HG03066 (cell line): Measurements from ENCODE around the gene RNASE13.

Experiments used
- ATAC-seq: cut with Tn5 transposase; IDR thresholded peaks from one replicate; pipeline ENCODE4 v1.9.1; 2021; ENCODE audit warnings: low read depth; ENCODE audit not compliant: unreplicated experiment

RNASE13 gene

DNA sequence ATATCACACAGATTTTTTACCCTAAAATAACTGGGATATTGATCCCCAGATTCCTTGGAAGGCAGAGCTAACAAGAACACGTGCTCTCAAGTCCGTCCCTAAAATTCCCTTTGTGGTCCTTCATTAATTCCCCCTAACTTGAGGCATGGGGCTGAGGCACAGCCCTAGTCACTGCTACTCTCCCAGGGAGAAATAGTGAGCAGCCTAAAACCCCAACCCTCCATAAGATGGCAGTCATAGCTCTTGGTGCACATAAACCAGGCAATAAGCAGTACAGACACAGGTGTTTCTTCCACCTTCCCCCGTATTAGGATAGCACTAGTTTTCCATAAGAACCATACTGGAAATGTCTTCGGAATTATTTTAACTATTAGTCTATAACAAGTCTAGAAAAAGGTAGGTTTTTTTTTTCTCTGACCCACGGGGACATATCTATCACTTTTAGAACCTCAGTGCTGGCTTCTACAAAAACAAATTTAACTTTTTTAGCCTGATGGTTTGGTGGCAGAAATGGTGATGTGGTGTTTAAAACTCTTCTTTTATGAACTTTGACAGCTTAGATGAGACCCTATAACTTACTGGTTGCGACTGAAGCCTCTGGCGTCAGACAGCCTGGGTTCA, 32.4 kb upstream of the RNASE13 start:
- ATAC-seq: no peak

DNA sequence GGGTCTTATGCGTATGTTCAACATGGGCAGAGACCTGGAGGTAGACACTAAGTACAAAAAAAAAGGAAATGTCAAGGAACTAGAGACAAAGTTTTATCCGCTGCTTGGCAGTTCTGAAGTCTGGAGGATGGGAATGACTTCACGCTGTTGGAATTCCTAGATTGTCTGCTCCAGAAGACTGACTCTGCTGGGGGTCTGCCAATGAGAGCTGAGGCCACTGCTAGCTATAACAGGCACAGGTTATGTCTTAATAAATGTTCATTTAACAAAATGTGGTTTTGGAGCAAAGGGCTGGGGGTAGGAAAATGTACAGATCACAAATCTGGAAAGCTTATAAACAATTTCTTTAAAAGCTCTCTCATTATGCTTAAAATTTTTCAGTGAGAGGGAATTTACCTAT, 28.9 kb upstream of the RNASE13 start:
- ATAC-seq: no peak

DNA sequence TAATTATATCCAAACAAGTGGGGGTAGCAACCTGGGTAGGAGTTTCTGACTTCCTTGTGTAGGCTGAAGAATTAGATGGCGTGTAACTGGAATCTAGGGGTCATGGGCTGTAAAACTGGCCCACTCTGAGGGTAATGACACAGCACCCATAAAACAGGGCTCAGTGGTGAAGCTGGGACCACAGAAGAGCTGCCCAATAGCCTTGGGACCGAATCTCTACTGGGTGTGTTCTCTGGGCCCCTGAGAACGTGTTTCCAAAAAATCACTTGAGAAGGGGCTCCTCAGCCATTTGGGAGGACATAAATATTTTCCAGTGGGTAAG, 26.7 kb upstream of the RNASE13 start:
- ATAC-seq: no peak

DNA sequence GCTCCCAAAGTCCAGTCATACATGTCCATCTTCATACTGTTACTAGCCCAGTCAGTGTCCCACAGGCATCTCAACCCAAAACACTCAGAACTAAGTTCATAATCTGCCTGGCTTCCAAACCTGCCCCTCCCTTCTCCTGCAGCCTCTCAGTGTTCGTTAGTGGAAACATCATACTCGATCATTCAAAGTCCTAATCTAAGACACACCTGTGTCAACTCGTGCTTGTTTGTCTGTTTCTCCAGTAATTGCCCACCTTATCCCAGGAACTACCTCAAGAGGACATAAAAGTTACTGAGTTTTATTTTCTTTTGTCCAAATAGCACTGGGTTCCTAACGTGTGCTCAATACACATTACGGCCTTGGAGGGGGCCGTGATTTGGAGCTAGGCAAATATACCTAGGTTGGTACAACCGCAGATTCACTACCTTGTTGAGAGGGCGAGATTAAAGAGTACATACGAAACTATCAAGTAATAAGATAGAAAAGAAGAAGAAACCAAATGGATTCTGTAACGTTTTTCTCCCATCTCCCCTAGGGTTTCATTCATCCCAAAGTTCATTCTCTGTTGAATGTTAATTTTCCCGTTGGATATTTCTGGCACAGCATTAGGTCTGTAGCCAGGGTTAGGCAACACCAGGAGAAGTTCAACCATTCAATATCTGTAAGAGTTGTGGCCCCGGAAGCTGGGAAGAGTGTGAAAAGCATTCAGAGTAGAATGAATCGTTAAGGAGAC, 26.2 kb upstream of the RNASE13 start:
- no peak for ATAC-seq

DNA sequence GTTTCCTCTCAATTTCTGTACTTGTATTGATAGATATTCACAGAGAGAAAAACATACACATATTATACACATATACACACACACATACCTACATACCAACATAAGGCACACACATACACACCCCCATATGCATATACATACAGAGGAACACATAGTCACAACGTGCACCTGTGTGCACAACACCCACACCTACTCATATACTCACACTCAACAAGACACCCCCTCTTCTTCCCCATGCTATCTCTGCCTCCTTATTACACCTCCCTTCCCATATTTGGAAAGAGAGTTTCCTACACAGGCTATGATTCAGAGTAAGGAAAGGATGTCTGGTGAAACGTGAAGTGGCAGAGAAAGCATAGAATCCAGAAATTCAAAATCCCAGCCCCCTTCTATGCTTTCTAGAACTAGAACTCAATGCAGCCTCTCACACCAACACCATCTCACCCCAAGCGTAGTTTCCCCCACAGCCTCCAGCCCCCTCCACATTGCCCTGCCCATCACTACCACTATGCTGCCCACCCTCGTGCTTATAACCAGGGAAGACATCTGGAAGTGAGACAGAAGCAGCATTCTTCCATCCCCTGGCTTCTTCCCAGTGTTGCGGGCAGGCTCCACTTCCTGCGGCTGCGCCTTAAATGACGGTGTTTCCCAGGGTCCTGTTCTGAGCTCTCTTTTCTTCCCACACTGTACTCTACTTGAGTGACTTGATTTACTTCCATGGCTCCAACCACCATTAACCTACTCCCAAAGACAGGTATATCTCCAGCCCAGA, 25.4 kb upstream of the RNASE13 start:
- ATAC-seq: no peak

DNA sequence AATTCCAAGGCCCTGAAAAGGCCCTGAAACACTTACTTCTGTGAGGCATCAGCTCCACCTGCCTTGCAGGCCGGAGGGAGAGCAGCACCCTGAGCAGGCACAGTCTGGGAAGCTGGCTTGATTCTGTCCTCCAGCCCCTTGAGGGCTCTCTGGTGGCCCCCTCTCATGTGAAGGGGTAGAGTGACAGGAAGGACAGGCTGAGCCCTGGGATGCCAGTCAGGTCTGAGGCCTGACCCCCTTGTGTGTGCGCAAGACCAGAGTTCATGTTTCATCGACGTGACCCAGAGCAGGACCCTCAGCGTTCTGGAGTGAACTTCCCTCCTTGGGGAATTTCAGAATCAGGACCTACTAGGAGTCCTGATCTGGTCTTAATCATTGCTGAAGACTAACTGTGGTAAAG, 24.3 kb upstream of the RNASE13 start:
- no peak for ATAC-seq

DNA sequence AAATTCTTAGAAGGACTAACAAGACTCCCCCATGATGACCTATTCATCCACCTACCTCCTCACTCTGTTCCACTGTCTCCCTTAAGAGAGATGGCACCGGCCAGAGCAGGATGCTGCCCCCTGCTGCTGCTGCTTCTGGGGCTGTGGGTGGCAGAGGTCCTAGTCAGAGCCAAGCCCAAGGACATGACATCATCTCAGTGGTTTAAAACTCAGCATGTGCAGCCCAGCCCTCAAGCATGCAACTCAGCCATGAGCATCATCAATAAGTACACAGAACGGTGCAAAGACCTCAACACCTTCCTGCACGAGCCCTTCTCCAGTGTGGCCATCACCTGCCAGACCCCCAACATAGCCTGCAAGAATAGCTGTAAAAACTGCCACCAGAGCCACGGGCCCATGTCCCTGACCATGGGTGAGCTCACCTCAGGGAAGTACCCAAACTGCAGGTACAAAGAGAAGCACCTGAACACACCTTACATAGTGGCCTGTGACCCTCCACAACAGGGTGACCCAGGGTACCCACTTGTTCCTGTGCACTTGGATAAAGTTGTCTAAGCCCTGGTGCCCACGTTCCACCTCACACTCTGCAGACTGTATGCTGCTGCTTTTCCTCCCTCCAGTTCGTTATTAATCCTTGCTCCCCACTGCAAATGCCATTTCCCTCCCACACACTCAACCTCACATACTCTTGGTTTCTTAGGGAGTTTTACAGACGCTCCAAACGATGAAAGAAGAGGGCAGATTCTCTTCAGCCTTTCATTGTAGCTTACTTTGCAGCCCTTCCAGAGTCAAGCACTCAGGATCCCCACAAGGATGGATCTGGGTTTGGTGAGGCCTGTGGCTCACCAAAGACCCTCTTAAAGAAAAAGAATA, 23.4 kb upstream of the RNASE13 start, which contains the start of gene RNASE8:
TSS of gene RNASE8 (plus strand) at position 20 of the 873 bp plus-strand sequence. CDS start at position 91, 71 bp downstream.
- ATAC-seq: no peak

DNA sequence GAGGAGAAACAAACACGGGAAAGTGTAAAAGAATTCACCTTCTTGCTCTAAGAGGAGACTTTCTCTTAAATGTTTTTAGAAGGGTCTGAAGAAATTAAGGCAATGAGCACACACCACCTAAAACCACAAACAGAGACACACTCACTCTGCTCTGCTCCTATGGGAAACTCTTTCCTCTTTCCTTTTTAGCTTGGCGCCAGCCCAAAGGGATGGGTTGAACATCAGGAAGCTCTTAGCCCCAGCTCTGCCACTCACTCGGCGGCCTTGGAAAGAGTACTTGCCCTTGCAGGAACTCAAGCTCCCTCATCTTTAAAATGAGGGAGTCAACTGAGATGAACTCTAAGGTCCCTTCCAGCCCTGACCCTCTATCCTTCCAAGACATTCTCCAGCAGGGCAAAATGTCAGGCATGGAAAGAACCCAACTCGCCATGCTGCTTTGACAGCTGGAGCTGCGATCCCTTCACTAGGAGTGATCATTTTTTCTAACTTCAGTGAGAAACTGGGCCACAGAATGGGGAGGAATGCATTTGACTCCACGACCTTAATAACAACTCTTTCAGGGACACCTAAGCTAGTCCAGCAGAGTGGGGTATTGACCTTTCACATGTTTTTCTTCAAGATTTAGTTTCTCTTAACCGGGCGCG, 22.0 kb upstream of the RNASE13 start:
- no peak for ATAC-seq

DNA sequence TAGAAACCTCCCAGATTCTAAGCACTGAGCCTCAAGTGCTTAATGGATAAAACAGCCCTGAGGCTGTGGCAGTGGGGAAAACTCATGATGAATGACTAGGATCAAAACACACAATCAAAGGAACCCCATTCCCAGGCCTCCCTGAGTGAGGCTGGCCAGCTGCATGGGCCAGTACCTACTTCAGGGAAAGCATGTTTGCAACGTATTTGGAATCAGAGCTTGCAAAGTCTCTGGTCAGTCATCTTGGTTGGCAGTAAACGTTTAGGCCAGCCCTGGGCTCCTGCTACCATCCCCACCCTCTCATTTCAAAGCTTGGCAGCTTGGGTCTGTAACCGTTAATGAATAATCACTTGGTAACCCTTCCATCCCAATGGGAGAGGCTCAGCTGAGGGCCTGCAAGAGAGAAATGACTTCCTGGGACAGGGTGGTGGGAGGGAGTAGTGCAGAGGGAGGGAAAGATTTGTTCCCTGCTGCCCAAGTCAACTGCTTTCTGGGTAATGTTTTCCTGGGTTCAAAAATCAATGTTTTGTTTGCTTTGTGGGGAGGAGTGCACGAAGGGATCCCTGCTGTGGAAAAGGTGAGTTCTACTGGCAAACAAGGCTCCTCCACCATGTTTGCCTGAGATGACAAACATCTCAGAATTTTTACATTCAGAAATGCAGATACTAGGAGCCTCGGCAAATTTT, 21.0 kb upstream of the RNASE13 start:
- no peak for ATAC-seq

DNA sequence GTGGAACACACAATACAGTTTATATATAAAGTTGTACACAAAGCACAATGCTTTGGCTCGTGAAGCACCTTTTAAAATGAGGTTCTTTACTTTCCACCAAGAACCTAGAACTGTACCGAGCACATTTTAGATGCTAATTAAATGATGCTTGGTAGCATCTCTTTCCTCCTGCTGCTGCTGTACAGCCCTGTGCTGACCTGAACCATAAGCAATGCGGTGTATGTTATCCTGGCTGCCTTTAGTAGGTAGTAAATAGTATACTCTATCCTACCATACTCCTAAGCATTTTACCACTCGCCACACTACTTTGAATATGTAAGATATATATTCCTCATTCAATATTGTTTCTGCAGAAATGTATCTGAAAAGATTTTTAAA, 20.1 kb upstream of the RNASE13 start:
- ATAC-seq: no peak

DNA sequence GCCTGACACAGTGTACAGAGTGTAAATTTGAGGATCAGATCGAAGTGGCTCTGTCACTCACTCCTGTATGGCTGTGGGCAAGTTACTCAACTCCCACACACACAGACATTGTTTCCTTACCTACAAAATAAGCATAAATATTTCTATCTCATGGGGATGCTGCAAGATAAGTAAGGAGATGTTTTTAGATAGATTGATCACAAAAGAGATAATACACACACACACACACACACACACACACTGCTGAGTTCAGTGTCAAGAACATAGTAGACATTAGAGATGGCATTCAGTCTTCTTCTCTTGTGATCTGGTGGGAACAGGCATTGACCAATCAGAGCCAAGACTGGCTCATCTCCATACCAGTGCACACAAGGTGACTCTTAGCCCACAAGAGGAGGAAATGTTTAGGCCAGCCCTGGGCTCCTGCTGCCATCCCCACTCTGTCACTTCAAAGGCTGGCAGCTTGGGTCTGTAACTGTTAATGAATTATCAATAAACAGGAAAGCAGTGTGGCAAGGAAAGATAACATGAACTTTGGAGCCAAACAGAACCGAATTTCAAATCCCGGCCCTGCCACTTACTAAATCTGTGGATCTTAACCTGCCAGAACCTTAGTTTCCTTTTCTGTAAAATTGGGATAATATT, 19.6 kb upstream of the RNASE13 start:
- no peak for ATAC-seq

DNA sequence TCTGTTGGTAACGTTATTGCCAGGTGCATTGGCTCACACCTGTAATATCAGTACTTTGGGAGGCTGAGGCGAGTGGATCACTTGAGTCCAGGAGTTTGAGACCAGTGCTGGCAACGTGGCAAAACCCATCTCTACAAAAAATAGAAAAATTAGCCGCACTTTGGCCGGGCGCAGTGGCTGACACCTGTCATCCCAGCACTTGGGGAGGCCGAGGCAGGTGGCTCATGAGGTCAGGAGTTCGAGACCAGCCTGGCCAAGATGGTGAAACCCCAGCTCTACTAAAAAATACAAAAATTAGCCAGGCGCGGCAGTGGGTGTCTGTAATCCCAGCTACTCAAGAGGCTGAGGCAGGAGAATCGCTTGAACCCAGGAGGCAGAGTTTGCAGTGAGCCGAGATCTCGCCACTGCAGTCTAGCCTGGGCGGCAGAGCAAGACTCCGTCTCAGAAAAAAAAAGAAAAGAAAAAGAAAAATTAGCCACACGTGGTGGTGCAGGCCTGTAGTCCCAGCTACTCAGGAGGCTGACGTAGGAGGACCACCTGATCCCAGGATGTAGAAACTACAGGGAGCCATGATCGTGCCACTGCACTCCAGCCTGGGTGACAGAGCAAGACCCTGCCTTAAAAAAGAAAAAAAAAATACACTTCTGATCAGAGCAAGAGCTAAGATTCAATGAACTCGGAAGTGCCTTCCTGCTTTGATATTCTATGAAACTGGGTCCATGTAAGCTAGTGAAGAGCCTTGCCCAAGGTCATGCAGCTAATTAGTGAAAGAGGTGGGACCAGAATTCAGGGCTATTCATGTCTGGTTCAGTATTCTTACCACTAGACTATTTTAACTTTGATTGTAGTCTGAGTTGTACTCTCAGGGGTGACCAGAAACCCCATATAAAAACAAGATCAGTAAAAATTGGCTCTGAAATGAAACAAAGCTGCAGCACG, 18.8 kb upstream of the RNASE13 start:
- ATAC-seq: no peak

DNA sequence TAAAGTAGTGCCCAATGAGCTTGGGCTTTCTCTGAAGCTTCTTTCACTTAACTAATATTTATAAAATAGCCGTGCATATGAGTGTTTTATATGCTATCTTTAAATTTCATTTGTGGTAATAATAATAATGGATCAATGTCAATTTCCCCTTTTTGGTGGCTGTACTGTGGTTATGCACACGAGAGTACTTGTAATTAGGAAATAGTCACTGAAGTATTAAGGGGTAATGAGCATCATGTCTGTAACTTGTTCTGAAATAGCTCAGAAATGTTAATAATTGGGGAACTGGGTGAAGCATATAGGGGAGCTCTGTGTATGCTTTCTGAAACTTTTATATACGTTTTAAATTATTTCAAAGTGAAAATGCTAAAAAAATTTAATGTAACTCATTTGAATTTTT, 16.0 kb upstream of the RNASE13 start:
- ATAC-seq: no peak

DNA sequence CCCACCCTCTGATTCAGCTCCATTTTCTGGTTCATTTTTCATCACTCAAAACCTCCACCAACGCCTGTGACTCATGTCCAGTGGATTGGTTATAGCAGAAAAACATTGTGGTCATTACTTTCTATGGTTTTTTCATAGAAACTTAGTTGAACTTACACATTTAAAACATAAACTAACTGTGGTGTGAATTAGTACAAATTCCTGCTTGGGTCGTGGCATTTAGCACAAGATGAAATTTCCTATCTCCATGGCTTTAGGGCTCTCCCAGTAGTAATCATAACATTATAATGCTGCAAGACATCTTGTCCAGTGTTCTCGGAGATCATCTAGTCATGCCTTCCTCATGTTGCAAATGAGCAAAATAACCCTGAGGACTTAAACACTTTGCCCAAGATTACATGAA, 14.7 kb upstream of the RNASE13 start:
- no peak for ATAC-seq

DNA sequence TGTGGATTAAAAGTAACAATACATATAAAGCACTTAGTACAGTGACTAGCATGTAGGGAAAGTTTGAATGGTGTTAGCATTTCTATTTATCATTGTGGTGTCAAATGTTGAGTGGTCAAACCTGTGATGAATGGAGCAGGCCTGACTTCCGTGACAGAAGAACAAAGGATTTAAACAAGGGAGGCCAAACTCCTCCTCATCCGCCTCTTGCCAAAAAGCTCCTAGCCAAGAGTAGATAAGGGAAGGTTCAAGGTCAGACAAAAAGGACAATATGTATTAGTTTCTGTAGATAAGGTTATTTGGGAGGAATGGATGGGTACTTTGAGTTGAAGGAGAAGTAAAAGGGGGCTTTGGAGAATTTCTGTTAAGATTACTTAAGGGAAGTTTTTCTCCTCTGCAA, 14.0 kb upstream of the RNASE13 start:
- ATAC-seq: no peak

DNA sequence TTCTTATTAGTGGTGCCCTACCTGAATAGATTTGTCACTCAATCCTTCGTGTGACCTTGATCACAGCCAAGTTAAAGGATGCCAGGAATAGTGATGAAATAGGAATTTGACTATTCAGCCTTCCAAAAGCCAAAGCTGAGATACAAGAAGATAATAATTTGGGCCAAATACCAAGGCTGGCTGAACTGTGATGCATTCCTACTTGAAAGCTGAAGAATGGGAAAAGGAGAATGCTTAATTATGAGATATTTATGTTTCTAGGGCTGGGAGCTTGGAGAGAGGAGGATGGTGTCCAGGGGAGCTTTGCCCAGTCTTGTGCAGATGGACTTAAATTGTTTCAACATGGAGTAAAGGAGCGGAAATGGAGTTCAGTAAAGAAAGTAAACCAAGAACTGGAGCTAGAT, 12.8 kb upstream of the RNASE13 start:
- ATAC-seq: no peak

DNA sequence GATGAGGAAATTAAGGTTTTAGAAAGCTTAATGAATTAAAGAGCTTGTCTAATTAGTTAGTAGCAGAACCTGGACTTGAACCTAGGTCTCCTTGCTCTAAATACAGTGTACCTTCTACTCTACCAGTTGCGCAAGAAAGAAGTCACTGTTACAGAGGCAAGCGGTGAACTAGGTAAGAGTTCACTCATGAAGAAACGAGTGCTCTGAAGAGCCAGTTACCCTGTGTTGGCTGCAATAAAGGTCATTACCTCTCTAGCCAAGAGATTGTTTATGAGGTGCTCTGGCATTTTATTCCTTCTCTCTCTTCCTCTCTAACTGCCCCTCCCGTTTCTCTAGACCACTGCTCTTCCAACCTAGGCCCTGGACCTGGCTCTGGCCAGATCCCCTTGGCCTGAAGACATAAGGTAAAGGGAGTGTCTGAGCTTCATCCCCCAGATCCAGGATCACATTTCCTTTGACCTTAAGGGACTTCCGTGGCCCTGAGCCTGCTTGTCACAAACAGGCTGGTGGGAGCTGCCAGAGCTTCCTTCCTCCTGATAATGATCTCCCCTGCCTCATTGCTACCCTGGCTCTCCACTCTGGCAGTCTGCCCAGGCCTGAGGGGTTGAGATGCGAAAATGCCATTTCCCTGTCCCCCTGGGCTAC, 9.5 kb upstream of the RNASE13 start:
- no peak for ATAC-seq
